Measurements from ENCODE around the gene STK38. TPM values are rescaled to one million over a fixed set of nuclear protein-coding genes. Genes with fewer than 3 reads are reported as not detected.
"Not testable (repeated sequence)": the region's sequence is repeated elsewhere in the genome, so short reads cannot be mapped to it uniquely, and the experiment has no call there.

STK38 gene
- total and polyA plus RNA-seq, 2 donors, result 20.0 to 50.0 TPM

GRCh38 chr6:36572353-36573311 is 25.4 kb upstream of the STK38 start:
- not testable (repeated sequence) for H3K9me3 ChIP-seq (ENCODE audit: control insufficient read depth in 2 of 2, insufficient read depth in 1 of 2, low read length in 1 of 2); H3K4me3 ChIP-seq (ENCODE audit: low read length in 2 of 2); H3K36me3 ChIP-seq (ENCODE audit: control insufficient read depth in 2 of 2, insufficient read depth in 2 of 2, low read length in 1 of 2); H3K27me3 ChIP-seq (ENCODE audit: control insufficient read depth in 2 of 2, insufficient read depth in 1 of 2, low read length in 1 of 2); DNase-seq (ENCODE audit: low read depth in 6 of 9, low spot score in 9 of 9); H3K27ac ChIP-seq (ENCODE audit: low read depth in 1 of 2, low read length in 1 of 2); H3K4me1 ChIP-seq (ENCODE audit: control insufficient read depth in 2 of 2, insufficient read depth in 2 of 2, low read length in 2 of 2)
- 97% methylated on average over 12 of the region's 12 CpGs for WGBS

GRCh38 chr6:36571122-36572043 is 24.1 kb upstream of the STK38 start:
- Histone ChIP-seq H3K4me3 (ENCODE audit: low read length in 2 of 2) (no peak overlapping the region), H3K9me3 (ENCODE audit: control insufficient read depth in 2 of 2, insufficient read depth in 1 of 2, low read length in 1 of 2) (no peaks in the 10 kb centered on the region), H3K27ac (ENCODE audit: low read depth in 1 of 2, low read length in 1 of 2) (no peak overlapping the region), H3K27me3 (ENCODE audit: control insufficient read depth in 2 of 2, insufficient read depth in 1 of 2, low read length in 1 of 2) (no peaks in the 10 kb centered on the region), H3K4me1 (ENCODE audit: control insufficient read depth in 2 of 2, insufficient read depth in 2 of 2, low read length in 2 of 2) (no peaks in the 10 kb centered on the region), H3K36me3 (ENCODE audit: control insufficient read depth in 2 of 2, insufficient read depth in 2 of 2, low read length in 1 of 2) (no peaks in the 10 kb centered on the region)
- 94% methylated on average over 4 of the region's 4 CpGs for WGBS
- no peak for DNase-seq (ENCODE audit: low read depth in 6 of 9, low spot score in 9 of 9)

- WGBS, result 97% methylated on average over 2 of the region's 2 CpGs
- Histone ChIP-seq H3K27me3 (ENCODE audit: control insufficient read depth in 2 of 2, insufficient read depth in 1 of 2, low read length in 1 of 2) (no peaks in the 10 kb centered on the region), H3K9me3 (ENCODE audit: control insufficient read depth in 2 of 2, insufficient read depth in 1 of 2, low read length in 1 of 2) (no peaks in the 10 kb centered on the region), H3K4me3 (ENCODE audit: low read length in 2 of 2) (no peak overlapping the region), H3K27ac (ENCODE audit: low read depth in 1 of 2, low read length in 1 of 2) (no peak overlapping the region), H3K4me1 (ENCODE audit: control insufficient read depth in 2 of 2, insufficient read depth in 2 of 2, low read length in 2 of 2) (no peaks in the 10 kb centered on the region), H3K36me3 (ENCODE audit: control insufficient read depth in 2 of 2, insufficient read depth in 2 of 2, low read length in 1 of 2) (no peaks in the 10 kb centered on the region)
- no peak for DNase-seq (ENCODE audit: low read depth in 6 of 9, low spot score in 9 of 9)
Observed at GRCh38 chr6:36570264-36570663, 23.0 kb upstream of the STK38 start.

- 95% methylated on average over 8 of the region's 8 CpGs for WGBS
- H3K36me3 ChIP-seq (ENCODE audit: control insufficient read depth in 2 of 2, insufficient read depth in 2 of 2, low read length in 1 of 2), result no peaks in the 10 kb centered on the region
- H3K27me3 ChIP-seq (ENCODE audit: control insufficient read depth in 2 of 2, insufficient read depth in 1 of 2, low read length in 1 of 2), result no peaks in the 10 kb centered on the region
- H3K4me3 ChIP-seq (ENCODE audit: low read length in 2 of 2), result no peak overlapping the region
- H3K27ac ChIP-seq (ENCODE audit: low read depth in 1 of 2, low read length in 1 of 2), result no peak overlapping the region
- H3K9me3 ChIP-seq (ENCODE audit: control insufficient read depth in 2 of 2, insufficient read depth in 1 of 2, low read length in 1 of 2), result no peaks in the 10 kb centered on the region
- H3K4me1 ChIP-seq (ENCODE audit: control insufficient read depth in 2 of 2, insufficient read depth in 2 of 2, low read length in 2 of 2), result no peaks in the 10 kb centered on the region
- DNase-seq (ENCODE audit: low read depth in 6 of 9, low spot score in 9 of 9), result no peak
Observed at GRCh38 chr6:36566418-36566905, 19.2 kb upstream of the STK38 start.

GRCh38 chr6:36563928-36564284 is 16.6 kb upstream of the STK38 start:
- H3K27ac ChIP-seq (ENCODE audit: low read depth in 1 of 2, low read length in 1 of 2), result no peak overlapping the region
- H3K27me3 ChIP-seq (ENCODE audit: control insufficient read depth in 2 of 2, insufficient read depth in 1 of 2, low read length in 1 of 2), result no peaks in the 10 kb centered on the region
- 99% methylated on average over 4 of the region's 4 CpGs for WGBS
- H3K4me3 ChIP-seq (ENCODE audit: low read length in 2 of 2), result no peak overlapping the region
- no peaks in the 10 kb centered on the region for H3K9me3 ChIP-seq (ENCODE audit: control insufficient read depth in 2 of 2, insufficient read depth in 1 of 2, low read length in 1 of 2)
- DNase-seq (ENCODE audit: low read depth in 6 of 9, low spot score in 9 of 9), result no peak
- H3K36me3 ChIP-seq (ENCODE audit: control insufficient read depth in 2 of 2, insufficient read depth in 2 of 2, low read length in 1 of 2), result no peaks in the 10 kb centered on the region
- H3K4me1 ChIP-seq (ENCODE audit: control insufficient read depth in 2 of 2, insufficient read depth in 2 of 2, low read length in 2 of 2), result no peaks in the 10 kb centered on the region

GRCh38 chr6:36563237-36563927 is 16.1 kb upstream of the STK38 start:
- Histone ChIP-seq H3K27me3 (ENCODE audit: control insufficient read depth in 2 of 2, insufficient read depth in 1 of 2, low read length in 1 of 2) (no peaks in the 10 kb centered on the region), H3K9me3 (ENCODE audit: control insufficient read depth in 2 of 2, insufficient read depth in 1 of 2, low read length in 1 of 2) (no peaks in the 10 kb centered on the region), H3K4me1 (ENCODE audit: control insufficient read depth in 2 of 2, insufficient read depth in 2 of 2, low read length in 2 of 2) (no peaks in the 10 kb centered on the region), H3K27ac (ENCODE audit: low read depth in 1 of 2, low read length in 1 of 2) (no peak overlapping the region), H3K36me3 (ENCODE audit: control insufficient read depth in 2 of 2, insufficient read depth in 2 of 2, low read length in 1 of 2) (no peaks in the 10 kb centered on the region), H3K4me3 (ENCODE audit: low read length in 2 of 2) (no peak overlapping the region)
- WGBS, result 83% methylated on average over 3 of the region's 3 CpGs
- DNase-seq (ENCODE audit: low read depth in 6 of 9, low spot score in 9 of 9), result no peak

- no peaks in the 10 kb centered on the region for H3K36me3 ChIP-seq (ENCODE audit: control insufficient read depth in 2 of 2, insufficient read depth in 2 of 2, low read length in 1 of 2)
- H3K27ac ChIP-seq (ENCODE audit: low read depth in 1 of 2, low read length in 1 of 2), result no peak overlapping the region
- 97% methylated on average over 4 of the region's 4 CpGs for whole genome bisulfite sequencing
- no peak for DNase-seq (ENCODE audit: low read depth in 6 of 9, low spot score in 9 of 9)
- no peaks in the 10 kb centered on the region for H3K4me1 ChIP-seq (ENCODE audit: control insufficient read depth in 2 of 2, insufficient read depth in 2 of 2, low read length in 2 of 2)
- H3K27me3 ChIP-seq (ENCODE audit: control insufficient read depth in 2 of 2, insufficient read depth in 1 of 2, low read length in 1 of 2), result no peaks in the 10 kb centered on the region
- H3K4me3 ChIP-seq (ENCODE audit: low read length in 2 of 2), result no peak overlapping the region
- no peaks in the 10 kb centered on the region for H3K9me3 ChIP-seq (ENCODE audit: control insufficient read depth in 2 of 2, insufficient read depth in 1 of 2, low read length in 1 of 2)
Observed at GRCh38 chr6:36560822-36561221, 13.5 kb upstream of the STK38 start.

GRCh38 chr6:36559011-36559793 is 11.9 kb upstream of the STK38 start:
- H3K36me3 ChIP-seq (ENCODE audit: control insufficient read depth in 2 of 2, insufficient read depth in 2 of 2, low read length in 1 of 2), result no peaks in the 10 kb centered on the region
- H3K27ac ChIP-seq (ENCODE audit: low read depth in 1 of 2, low read length in 1 of 2), result no peak overlapping the region
- WGBS, result 95% methylated on average over 7 of the region's 7 CpGs
- H3K27me3 ChIP-seq (ENCODE audit: control insufficient read depth in 2 of 2, insufficient read depth in 1 of 2, low read length in 1 of 2), result no peaks in the 10 kb centered on the region
- H3K4me1 ChIP-seq (ENCODE audit: control insufficient read depth in 2 of 2, insufficient read depth in 2 of 2, low read length in 2 of 2), result no peaks in the 10 kb centered on the region
- H3K4me3 ChIP-seq (ENCODE audit: low read length in 2 of 2), result no peak overlapping the region
- no peaks in the 10 kb centered on the region for H3K9me3 ChIP-seq (ENCODE audit: control insufficient read depth in 2 of 2, insufficient read depth in 1 of 2, low read length in 1 of 2)
- no peak for DNase-seq (ENCODE audit: low read depth in 6 of 9, low spot score in 9 of 9)
